Bronchial epithelial cell (primary cell): ENCODE results near the gene ERCC8. TPM values are rescaled to one million over a fixed set of nuclear protein-coding genes. Genes with fewer than 3 reads are reported as not detected.
"Not testable (repeated sequence)": the region's sequence is repeated elsewhere in the genome, so short reads cannot be mapped to it uniquely, and the experiment has no call there.

Experiments used
- DNase-seq: peaks from one replicate; pipeline ENCODE4 v3.0.0-alpha.2; 2010; ENCODE audit warnings: low read depth
- FAIRE-seq: peaks from 2 replicates; lab custom pipeline; 2011; peaks lifted over from hg19 to GRCh38; lab: Jason Lieb, UNC
- H3K27me3 ChIP-seq: 2 replicates; pipeline ENCODE4 v1.5.1; 2011; ENCODE audit warnings: low read length; ENCODE audit not compliant: control insufficient read depth, insufficient read depth
- H3K36me3 ChIP-seq: 2 replicates; pipeline ENCODE4 v1.5.1; 2011; ENCODE audit warnings: low read length; ENCODE audit not compliant: control insufficient read depth, insufficient read depth
- H3K4me3 ChIP-seq: 2 replicates; pipeline ENCODE4 v1.5.1; 2011; ENCODE audit warnings: mild to moderate bottlenecking, low read depth, low read length, control low read depth
- total RNA-seq: library from RNA; depleted of rRNA; stranded (reverse); fragments of >200 nt; gene quantifications from 2 replicates; pipeline ENCODE4 v1.2.1, GENCODE V29; 2014
- TF ChIP-seq, protein P1 (sequence below): IDR thresholded peaks from 2 replicates; pipeline ENCODE4 v1.5.1; 2011; ENCODE audit warnings: mild to moderate bottlenecking, moderate library complexity, low read length, control low read depth, inconsistent platforms; ENCODE audit not compliant: insufficient read depth, severe bottlenecking

Gene ERCC8, protein sequence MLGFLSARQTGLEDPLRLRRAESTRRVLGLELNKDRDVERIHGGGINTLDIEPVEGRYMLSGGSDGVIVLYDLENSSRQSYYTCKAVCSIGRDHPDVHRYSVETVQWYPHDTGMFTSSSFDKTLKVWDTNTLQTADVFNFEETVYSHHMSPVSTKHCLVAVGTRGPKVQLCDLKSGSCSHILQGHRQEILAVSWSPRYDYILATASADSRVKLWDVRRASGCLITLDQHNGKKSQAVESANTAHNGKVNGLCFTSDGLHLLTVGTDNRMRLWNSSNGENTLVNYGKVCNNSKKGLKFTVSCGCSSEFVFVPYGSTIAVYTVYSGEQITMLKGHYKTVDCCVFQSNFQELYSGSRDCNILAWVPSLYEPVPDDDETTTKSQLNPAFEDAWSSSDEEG
- 13.1 and 27.6 TPM in 2 replicates for total RNA-seq

DNA sequence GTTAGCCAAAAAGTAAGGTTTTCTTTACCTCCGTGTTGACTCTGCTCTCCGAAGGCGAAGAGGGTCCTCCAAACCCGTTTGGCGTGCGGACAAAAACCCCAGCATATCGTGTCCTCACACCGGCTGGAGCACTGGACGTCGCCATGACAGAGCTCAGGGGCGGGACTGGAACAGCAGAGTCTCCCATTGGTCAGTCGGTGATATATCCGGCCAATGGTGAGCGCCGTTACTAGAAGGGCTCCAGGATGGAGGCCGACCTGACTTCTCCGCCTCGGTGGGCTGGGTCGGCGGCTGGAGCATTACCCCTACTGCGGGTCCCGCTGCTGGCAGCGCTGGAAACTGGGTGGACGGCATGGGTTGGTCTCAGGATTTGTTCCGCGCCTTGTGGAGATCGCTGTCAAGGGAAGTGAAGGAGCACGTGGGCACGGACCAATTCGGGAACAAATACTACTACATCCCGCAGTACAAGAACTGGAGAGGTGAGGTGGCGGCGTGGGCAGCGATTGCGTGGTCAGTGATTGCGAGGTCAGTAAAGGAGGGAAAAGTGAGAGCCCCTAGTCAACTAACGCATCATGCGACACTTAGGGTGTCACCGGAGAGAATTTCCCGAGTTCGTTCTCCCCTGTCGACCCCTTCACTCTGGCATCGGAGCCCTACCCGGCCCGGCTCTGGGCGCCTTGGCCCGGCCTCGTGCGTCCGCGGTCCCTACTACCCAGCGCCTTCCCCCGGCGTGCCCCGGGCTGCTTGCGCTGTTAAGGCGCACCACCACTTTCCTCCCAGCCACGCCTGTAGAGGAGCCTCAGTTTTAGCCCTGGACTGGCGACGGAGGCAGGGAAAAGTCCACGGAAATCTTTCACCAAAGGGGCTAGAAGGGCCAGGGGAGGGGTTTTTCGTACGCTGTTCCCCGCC is at the start of gene ERCC8, which contains the start of gene NDUFAF2:
Gene ERCC8, minus strand, starts transcription at position 167 of the 909 bp plus-strand sequence. Its CDS starts 62 bp downstream, at position 105.
Gene NDUFAF2, plus strand, starts transcription at position 302 of the 909 bp plus-strand sequence. Its CDS starts 51 bp downstream, at position 353.
- H3K36me3 ChIP-seq: no peaks in the 10 kb centered on the region
- TF ChIP-seq, protein P1, sequence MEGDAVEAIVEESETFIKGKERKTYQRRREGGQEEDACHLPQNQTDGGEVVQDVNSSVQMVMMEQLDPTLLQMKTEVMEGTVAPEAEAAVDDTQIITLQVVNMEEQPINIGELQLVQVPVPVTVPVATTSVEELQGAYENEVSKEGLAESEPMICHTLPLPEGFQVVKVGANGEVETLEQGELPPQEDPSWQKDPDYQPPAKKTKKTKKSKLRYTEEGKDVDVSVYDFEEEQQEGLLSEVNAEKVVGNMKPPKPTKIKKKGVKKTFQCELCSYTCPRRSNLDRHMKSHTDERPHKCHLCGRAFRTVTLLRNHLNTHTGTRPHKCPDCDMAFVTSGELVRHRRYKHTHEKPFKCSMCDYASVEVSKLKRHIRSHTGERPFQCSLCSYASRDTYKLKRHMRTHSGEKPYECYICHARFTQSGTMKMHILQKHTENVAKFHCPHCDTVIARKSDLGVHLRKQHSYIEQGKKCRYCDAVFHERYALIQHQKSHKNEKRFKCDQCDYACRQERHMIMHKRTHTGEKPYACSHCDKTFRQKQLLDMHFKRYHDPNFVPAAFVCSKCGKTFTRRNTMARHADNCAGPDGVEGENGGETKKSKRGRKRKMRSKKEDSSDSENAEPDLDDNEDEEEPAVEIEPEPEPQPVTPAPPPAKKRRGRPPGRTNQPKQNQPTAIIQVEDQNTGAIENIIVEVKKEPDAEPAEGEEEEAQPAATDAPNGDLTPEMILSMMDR: no peak
- peak within 1 kb of the TSS; percentile 79 for H3K4me3 ChIP-seq
- DNase-seq (peak; percentile 88), FAIRE-seq (peak; percentile 28)
- H3K27me3 ChIP-seq: no peaks in the 10 kb centered on the region

DNA sequence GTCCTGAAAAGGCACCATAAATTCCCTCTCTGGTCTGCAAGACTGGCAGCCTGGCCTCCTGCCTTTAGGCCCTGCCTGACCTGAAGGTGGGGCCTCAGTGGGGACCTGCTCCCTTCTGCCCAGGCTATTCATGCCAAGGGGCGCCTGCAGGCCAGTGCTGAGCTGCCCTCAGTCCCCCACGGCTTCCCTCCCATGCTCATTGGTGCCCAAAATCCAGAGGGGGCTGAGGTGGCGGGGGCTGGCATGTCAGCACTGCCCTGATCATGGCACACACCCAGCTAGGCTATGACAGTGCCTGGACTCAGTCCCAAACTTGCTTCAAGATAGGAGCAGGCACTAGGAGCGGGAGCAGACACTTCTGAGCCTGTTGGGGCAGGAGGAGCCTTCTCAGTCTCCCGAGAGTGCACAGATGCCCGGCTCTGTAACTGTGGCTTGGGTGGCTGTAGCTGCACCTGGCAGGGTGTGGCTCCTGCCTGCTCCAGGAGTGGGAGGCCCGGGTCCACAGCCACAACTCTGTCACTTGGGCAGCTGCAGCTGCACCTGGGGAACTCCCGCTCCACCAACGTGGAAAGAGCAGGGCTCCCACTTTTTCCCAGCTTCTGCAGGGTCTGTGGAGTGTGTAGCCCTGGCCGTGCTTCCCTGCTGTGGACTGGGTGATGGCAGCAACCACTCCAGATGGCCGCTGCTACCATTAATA is 49.2 kb upstream of the ERCC8 start:
- FAIRE-seq (peak; percentile 7), DNase-seq (no peak)
- Histone ChIP-seq H3K36me3 (peaks cover 2% of the 10 kb centered on the region), H3K27me3 (no peaks in the 10 kb centered on the region), H3K4me3 (no peak overlapping the region)
- TF ChIP-seq, protein P1: no peak

DNA sequence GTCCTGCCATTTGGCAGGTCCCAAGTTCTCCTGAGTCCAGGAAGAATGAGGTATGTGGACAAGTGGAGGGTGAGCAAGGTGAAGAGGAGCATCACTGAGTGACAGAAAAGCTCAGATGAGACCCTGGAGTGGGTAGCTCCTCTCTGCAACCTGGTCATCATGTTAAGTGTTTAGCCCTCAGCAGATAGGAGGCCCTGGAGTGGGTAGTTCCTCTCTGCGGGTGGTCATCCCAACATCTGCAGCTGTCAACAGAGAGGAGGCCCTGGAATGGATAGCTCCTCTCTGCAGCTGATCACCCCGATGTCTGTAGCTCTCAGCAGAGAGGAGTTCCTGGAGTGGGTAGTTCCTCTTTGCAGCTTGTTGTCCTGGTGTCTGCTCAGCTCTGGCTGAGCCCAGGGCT is 48.6 kb upstream of the ERCC8 start:
- Histone ChIP-seq H3K27me3 (no peaks in the 10 kb centered on the region), H3K36me3 (peaks cover 2% of the 10 kb centered on the region), H3K4me3 (no peak overlapping the region)
- TF ChIP-seq, protein P1: no peak
- DNase-seq (no peak), FAIRE-seq (peak; percentile 13)

DNA sequence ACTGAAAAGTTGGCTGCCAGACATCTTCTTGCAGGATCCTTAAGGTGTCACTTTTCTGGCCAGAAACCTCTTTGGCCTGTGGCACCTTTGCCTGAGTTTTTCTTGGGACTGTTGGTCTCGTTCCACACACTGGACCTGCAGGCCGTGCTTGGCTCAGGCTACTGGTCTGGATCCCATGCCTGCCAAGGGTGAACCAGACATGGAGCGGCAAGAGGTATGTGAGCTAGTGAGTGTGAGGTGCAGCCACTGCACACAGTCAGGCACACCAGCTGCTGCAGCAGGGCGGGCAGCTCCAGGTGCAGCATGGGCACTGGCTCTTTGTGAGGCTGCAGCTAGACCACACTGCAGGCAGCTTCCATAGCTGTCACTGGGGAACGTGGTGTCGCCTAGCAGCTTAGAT is 48.0 kb upstream of the ERCC8 start:
- no peak for FAIRE-seq
- peaks cover 2% of the 10 kb centered on the region for H3K36me3 ChIP-seq
- no peak for DNase-seq
- no peaks in the 10 kb centered on the region for H3K27me3 ChIP-seq
- no peak overlapping the region for H3K4me3 ChIP-seq
- TF ChIP-seq, protein P1: no peak

DNA sequence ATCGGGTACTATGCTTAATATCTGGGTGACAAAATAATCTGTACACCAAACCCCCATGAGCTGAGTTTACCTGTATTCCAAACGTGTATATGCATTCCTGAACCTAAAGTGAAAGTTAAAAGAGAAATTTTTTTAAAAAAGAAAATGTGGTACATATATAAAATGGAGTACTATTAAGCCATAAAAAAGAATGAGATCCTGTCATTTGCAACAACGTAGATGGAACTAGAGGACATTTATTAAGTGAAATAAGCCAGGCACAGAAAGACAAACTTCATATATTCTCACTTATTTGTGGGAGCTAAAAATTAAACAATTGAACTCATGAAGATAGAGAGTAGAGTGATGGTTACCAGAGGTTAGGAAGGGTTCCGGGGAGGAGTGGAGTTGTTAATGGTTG is 44.9 kb upstream of the ERCC8 start:
- no peak for DNase-seq
- H3K4me3 ChIP-seq: no peak overlapping the region
- no peaks in the 10 kb centered on the region for H3K27me3 ChIP-seq
- no peaks in the 10 kb centered on the region for H3K36me3 ChIP-seq
- no peak for FAIRE-seq
- TF ChIP-seq, protein P1: no peak

DNA sequence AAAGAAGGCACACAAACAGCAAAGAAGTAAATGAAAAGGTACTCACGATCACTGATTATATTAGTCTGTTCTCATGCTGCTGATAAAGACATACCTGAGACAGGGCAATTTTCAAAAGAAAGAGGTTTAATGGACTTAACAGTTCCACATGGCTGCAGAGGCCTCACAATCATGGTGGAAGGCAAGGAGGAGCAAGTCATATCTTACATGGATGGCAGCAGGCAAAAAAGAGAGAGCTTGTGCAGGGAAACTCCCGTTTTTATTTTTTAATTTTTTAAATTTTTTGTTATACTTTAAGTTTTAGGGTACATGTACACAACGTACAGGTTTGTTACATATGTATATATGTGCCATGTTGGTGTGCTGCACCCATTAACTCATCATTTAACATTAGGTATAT is 37.3 kb upstream of the ERCC8 start:
- not testable (repeated sequence) for H3K27me3 ChIP-seq, H3K36me3 ChIP-seq, H3K4me3 ChIP-seq, FAIRE-seq, DNase-seq
